Natural killer cell (primary cell): ENCODE results near the gene EBF3. TPM values are rescaled to one million over a fixed set of nuclear protein-coding genes. Genes with fewer than 3 reads are reported as not detected.

Experiments used
- ATAC-seq, 3 donors: fragments of 150-1000 bp in 2 of 3; fragments of 200-7000 bp in 1 of 3; cut with Tn5 transposase; 1 replicate in 1 of 3; 2 replicates in 2 of 3; pipeline ENCODE4 v1.10.0; 2021; ENCODE audit warnings: mild to moderate bottlenecking in 2 of 3, moderate library complexity in 2 of 3
- DNase-seq, 2 donors: peaks; one replicate each; pipeline versions ENCODE4 v3.0.0 to v3.0.0-alpha.2; 2013 to 2021; ENCODE audit warnings: mixed read lengths in 1 of 2
- H3K27ac ChIP-seq: one replicate; pipeline ENCODE4 v1.5.1; 2013; ENCODE audit warnings: mild to moderate bottlenecking, low read length
- H3K27me3 ChIP-seq: one replicate; pipeline ENCODE4 v1.6.1; 2013; ENCODE audit warnings: low read length; ENCODE audit not compliant: control insufficient read depth, insufficient read depth
- H3K36me3 ChIP-seq: one replicate; pipeline ENCODE4 v1.6.1; 2013; ENCODE audit warnings: low read length; ENCODE audit not compliant: control insufficient read depth, insufficient read depth
- H3K4me1 ChIP-seq: one replicate; pipeline ENCODE4 v1.6.1; 2013; ENCODE audit warnings: low read length; ENCODE audit not compliant: control insufficient read depth, insufficient read depth
- H3K4me3 ChIP-seq: one replicate; pipeline ENCODE4 v1.5.1; 2013; ENCODE audit warnings: low read length
- H3K9me3 ChIP-seq: one replicate; pipeline ENCODE4 v1.6.1; 2013; ENCODE audit warnings: low read length; ENCODE audit not compliant: control insufficient read depth, insufficient read depth
- H3K27ac Mint-ChIP-seq, 2 donors: one replicate each; pipeline ENCODE4 v1.8.0; 2022; ENCODE audit warnings: mild to moderate bottlenecking in 2 of 2, mixed read lengths in 2 of 2, moderate library complexity in 1 of 2
- H3K27me3 Mint-ChIP-seq, 2 donors: one replicate each; pipeline ENCODE4 v1.8.0; 2022; ENCODE audit warnings: low read depth in 2 of 2, mixed read lengths in 2 of 2
- H3K36me3 Mint-ChIP-seq: one replicate; pipeline ENCODE4 v1.8.0; 2022; ENCODE audit warnings: mixed read lengths
- H3K4me1 Mint-ChIP-seq, 2 donors: one replicate each; pipeline ENCODE4 v1.8.0; 2022; ENCODE audit warnings: mixed read lengths in 2 of 2
- H3K4me3 Mint-ChIP-seq: one replicate; pipeline ENCODE4 v1.8.0; 2022; ENCODE audit warnings: mild to moderate bottlenecking, moderate library complexity, mixed read lengths
- H3K9me3 Mint-ChIP-seq, 2 donors: one replicate each; pipeline ENCODE4 v1.8.0; 2022; ENCODE audit warnings: mixed read lengths in 2 of 2
- WGBS: methylation state at CpG from one replicate; pipeline ENCODE4 v1.1.7; 2013; ENCODE audit warnings: missing lambda C conversion rate; ENCODE audit not compliant: insufficient coverage; 5-methylcytosine and 5-hydroxymethylcytosine counted together
- intact Hi-C: fragments of 100-400 bp; cut with micrococcal nuclease; formaldehyde crosslinking; loops from one replicate; pipeline ENCODE4 v1.14.2; 2022
- total RNA-seq, 4 donors: library from RNA; stranded (reverse); fragments of 120-200 nt in 1 of 4; gene quantifications; one replicate each; pipeline versions ENCODE4 v1.2.3 to v1.2.4, GENCODE V29; 2013 to 2022
- TF ChIP-seq, protein P1 (sequence below): fragments of 200-600 bp; IDR thresholded peaks from one replicate; pipeline ENCODE4 v1.8.0; 2022; ENCODE audit warnings: antibody characterized with exemption

The EBF3 gene
- total RNA-seq, 3 donors from 2014 or later (not counting 1 experiment from before 2014, with no cell fraction given), result not detected

DNA sequence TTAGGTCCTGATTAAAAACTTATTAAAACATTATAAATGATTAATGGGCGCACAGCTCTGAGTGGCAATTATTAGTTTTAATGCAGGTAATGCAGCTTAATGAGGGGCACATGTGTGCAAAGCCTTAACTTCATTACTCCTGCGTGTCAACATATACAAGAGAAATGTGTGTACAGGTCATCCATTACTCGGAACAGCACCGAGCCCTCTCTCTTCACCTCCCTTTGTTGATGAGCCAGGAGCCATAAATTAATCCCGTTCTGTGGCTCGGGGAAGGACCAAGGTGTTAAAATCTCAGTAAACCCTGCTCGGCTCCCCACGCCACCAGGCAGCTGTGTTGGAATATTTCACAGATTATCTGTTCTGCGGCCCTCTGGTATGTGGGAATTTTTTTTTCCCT, 77.8 kb downstream of the EBF3 start:
- no peak for DNase-seq
- H3K4me3 ChIP-seq, result no peak overlapping the region
- H3K4me3 Mint-ChIP-seq, result no peak overlapping the region
- no peaks in the 10 kb centered on the region for H3K9me3 ChIP-seq
- no peaks in the 10 kb centered on the region for H3K36me3 ChIP-seq
- H3K27me3 ChIP-seq, result no peaks in the 10 kb centered on the region
- no peak for ATAC-seq
- 86% methylated on average over 9 of the region's 9 CpGs for WGBS
- H3K27ac ChIP-seq, result no peak overlapping the region
- H3K27me3 Mint-ChIP-seq, result no peaks in the 10 kb centered on the region
- no peaks in the 10 kb centered on the region for H3K9me3 Mint-ChIP-seq
- TF ChIP-seq, protein P1, sequence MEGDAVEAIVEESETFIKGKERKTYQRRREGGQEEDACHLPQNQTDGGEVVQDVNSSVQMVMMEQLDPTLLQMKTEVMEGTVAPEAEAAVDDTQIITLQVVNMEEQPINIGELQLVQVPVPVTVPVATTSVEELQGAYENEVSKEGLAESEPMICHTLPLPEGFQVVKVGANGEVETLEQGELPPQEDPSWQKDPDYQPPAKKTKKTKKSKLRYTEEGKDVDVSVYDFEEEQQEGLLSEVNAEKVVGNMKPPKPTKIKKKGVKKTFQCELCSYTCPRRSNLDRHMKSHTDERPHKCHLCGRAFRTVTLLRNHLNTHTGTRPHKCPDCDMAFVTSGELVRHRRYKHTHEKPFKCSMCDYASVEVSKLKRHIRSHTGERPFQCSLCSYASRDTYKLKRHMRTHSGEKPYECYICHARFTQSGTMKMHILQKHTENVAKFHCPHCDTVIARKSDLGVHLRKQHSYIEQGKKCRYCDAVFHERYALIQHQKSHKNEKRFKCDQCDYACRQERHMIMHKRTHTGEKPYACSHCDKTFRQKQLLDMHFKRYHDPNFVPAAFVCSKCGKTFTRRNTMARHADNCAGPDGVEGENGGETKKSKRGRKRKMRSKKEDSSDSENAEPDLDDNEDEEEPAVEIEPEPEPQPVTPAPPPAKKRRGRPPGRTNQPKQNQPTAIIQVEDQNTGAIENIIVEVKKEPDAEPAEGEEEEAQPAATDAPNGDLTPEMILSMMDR, result no peak
- no peaks in the 10 kb centered on the region for H3K4me1 Mint-ChIP-seq
- H3K4me1 ChIP-seq, result no peaks in the 10 kb centered on the region
- no peak overlapping the region for H3K27ac Mint-ChIP-seq
- intact Hi-C loops, result no loop called here
- no peaks in the 10 kb centered on the region for H3K36me3 Mint-ChIP-seq

DNA sequence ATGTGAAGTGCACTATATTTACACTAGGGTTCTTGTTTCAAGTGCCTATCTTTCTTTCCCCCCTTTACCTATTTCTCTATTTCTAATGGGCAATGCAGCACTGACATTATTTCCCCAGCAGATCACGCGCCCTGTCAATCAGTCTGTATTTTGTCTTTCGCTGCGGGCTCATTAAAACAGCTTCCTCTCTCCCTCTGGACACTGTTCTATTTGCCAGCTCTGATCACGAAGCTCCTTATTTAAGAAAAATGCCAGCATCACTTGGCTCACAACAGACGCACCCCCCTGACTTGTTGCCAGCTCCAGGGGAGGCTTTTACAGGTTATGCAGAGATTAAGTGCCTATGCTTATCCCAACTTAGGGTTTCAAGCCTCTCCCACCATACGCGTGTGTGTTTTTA, 78.5 kb downstream of the EBF3 start:
- ATAC-seq (no peak), DNase-seq (no peak)
- intact Hi-C loops, result no loop called here
- Histone ChIP-seq H3K27ac (no peak overlapping the region), H3K9me3 (no peaks in the 10 kb centered on the region), H3K4me3 (no peak overlapping the region), H3K36me3 (no peaks in the 10 kb centered on the region), H3K4me1 (no peaks in the 10 kb centered on the region), H3K27me3 (no peaks in the 10 kb centered on the region)
- 92% methylated on average over 8 of the region's 8 CpGs for WGBS
- H3K4me3 Mint-ChIP-seq, result no peak overlapping the region
- H3K4me1 Mint-ChIP-seq, result no peaks in the 10 kb centered on the region
- no peaks in the 10 kb centered on the region for H3K36me3 Mint-ChIP-seq
- no peaks in the 10 kb centered on the region for H3K9me3 Mint-ChIP-seq
- H3K27ac Mint-ChIP-seq, result no peak overlapping the region
- TF ChIP-seq, protein P1, result no peak
- no peaks in the 10 kb centered on the region for H3K27me3 Mint-ChIP-seq

- H3K36me3 ChIP-seq, result no peaks in the 10 kb centered on the region
- TF ChIP-seq, protein P1, result no peak
- Mint-ChIP-seq H3K4me3 (no peak overlapping the region), H3K27ac (no peak overlapping the region), H3K4me1 (no peaks in the 10 kb centered on the region), H3K9me3 (no peaks in the 10 kb centered on the region), H3K36me3 (no peaks in the 10 kb centered on the region), H3K27me3 (no peaks in the 10 kb centered on the region)
- 91% methylated on average over 18 of the region's 18 CpGs for WGBS
- no peak for DNase-seq
- no peaks in the 10 kb centered on the region for H3K9me3 ChIP-seq
- H3K4me3 ChIP-seq, result no peak overlapping the region
- ATAC-seq, result no peak
- no peaks in the 10 kb centered on the region for H3K4me1 ChIP-seq
- no peak overlapping the region for H3K27ac ChIP-seq
- H3K27me3 ChIP-seq, result no peaks in the 10 kb centered on the region
- intact Hi-C loops, result no loop called here
These were observed 79.5 kb downstream of the EBF3 start for GRCh38 chr10:129884398-129885078.
